ENCODE measurements around the gene RARS1. TPM values are rescaled to one million over a fixed set of nuclear protein-coding genes. Genes with fewer than 3 reads are reported as not detected.

RARS1 gene
- total RNA-seq, 4 donors from 2014 or later = 52.2 to 92.2 (median 68.3) TPM

GRCh38 chr5:168447808-168448207 is 38.5 kb upstream of the RARS1 start:
- 77 to 79% methylated on average over 4 of the region's 4 CpGs for WGBS, 2 donors
- TF ChIP-seq CTCF (IDR thresholded peaks at IDR 0.05) (no peak), POLR2A (IDR thresholded peaks at IDR 0.05) (no peak)
- intact Hi-C loops (cut with DNase I; ENCODE audit: low total_unique reads) = no loop called here
- no peak for DNase-seq (ENCODE audit: low spot score in 2 of 2)
- H3K4me3 ChIP-seq (ENCODE audit: low read depth, poor library complexity, severe bottlenecking) = no peak overlapping the region

- TF ChIP-seq POLR2A (IDR thresholded peaks at IDR 0.05) = no peak
- no peak for TF ChIP-seq CTCF (IDR thresholded peaks at IDR 0.05)
- 37 to 54% methylated on average over 2 of the region's 2 CpGs for WGBS, 2 donors
- DNase-seq (ENCODE audit: low spot score in 2 of 2) = peak in 1 of 2 donors; percentile 39
- intact Hi-C loops (cut with DNase I; ENCODE audit: low total_unique reads) = no loop called here
- H3K4me3 ChIP-seq (ENCODE audit: low read depth, poor library complexity, severe bottlenecking) = no peak overlapping the region
Measured at GRCh38 chr5:168449166-168449565, 37.1 kb upstream of the RARS1 start.

GRCh38 chr5:168451565-168451964 is 34.7 kb upstream of the RARS1 start:
- no peak overlapping the region for H3K4me3 ChIP-seq (ENCODE audit: low read depth, poor library complexity, severe bottlenecking)
- TF ChIP-seq POLR2A (IDR thresholded peaks at IDR 0.05) (no peak), CTCF (IDR thresholded peaks at IDR 0.05) (no peak)
- intact Hi-C loops (cut with DNase I; ENCODE audit: low total_unique reads) = no loop called here
- 81 to 88% methylated on average over 3 of the region's 3 CpGs for WGBS, 2 donors
- DNase-seq (ENCODE audit: low spot score in 2 of 2) = no peak

GRCh38 chr5:168455201-168455600 is 31.1 kb upstream of the RARS1 start:
- intact Hi-C loops (cut with DNase I; ENCODE audit: low total_unique reads) = no loop called here
- TF ChIP-seq POLR2A (IDR thresholded peaks at IDR 0.05) = no peak
- TF ChIP-seq CTCF (IDR thresholded peaks at IDR 0.05) = no peak
- H3K4me3 ChIP-seq (ENCODE audit: low read depth, poor library complexity, severe bottlenecking) = no peak overlapping the region
- DNase-seq (ENCODE audit: low spot score in 2 of 2) = no peak
- WGBS, 2 donors = 87 to 94% methylated on average over 7 to 12 of the region's 12 CpGs

- WGBS, 2 donors = 90 to 97% methylated on average over 3 of the region's 3 CpGs
- DNase-seq (ENCODE audit: low spot score in 2 of 2) = no peak
- TF ChIP-seq POLR2A (IDR thresholded peaks at IDR 0.05) (no peak), CTCF (IDR thresholded peaks at IDR 0.05) (no peak)
- H3K4me3 ChIP-seq (ENCODE audit: low read depth, poor library complexity, severe bottlenecking) = no peak overlapping the region
- intact Hi-C loops (cut with DNase I; ENCODE audit: low total_unique reads) = no loop called here
Measured at GRCh38 chr5:168457542-168457941, 28.7 kb upstream of the RARS1 start.

- no peak for DNase-seq (ENCODE audit: low spot score in 2 of 2)
- H3K4me3 ChIP-seq (ENCODE audit: low read depth, poor library complexity, severe bottlenecking) = no peak overlapping the region
- WGBS, 2 donors = 92 to 97% methylated on average over 9 of the region's 9 CpGs
- no peak for TF ChIP-seq CTCF (IDR thresholded peaks at IDR 0.05)
- TF ChIP-seq POLR2A (IDR thresholded peaks at IDR 0.05) = no peak
- intact Hi-C loops (cut with DNase I; ENCODE audit: low total_unique reads) = no loop called here
Measured at GRCh38 chr5:168460606-168461005, 25.7 kb upstream of the RARS1 start.
